PC-9 (cell line): ENCODE results near the gene SHISA6. TPM values are rescaled to one million over a fixed set of nuclear protein-coding genes. Genes with fewer than 3 reads are reported as not detected.

Experiments used
- BruUV-seq: library from RNA; stranded (reverse); fragments of 400-500 nt; replicated peaks from 2 replicates; lab custom pipeline; 2021; lab: Mats Ljungman, UMichigan
- CTCF ChIA-PET: fragments of 300-600 bp; sonication (Branson Sonifier 250); formaldehyde crosslinking; loops from one replicate; lab custom pipeline; 2022; ENCODE audit warnings: antibody characterized with exemption; lab: Charles Lee
- POLR2A ChIA-PET: fragments of 300-600 bp; sonication (Branson Sonifier 250); formaldehyde crosslinking; loops from one replicate; lab custom pipeline; 2022; ENCODE audit warnings: antibody characterized with exemption; ENCODE audit not compliant: unreplicated experiment; lab: Charles Lee
- DNase-seq, 2 experiments: peaks; one replicate each; pipeline versions ENCODE4 v3.0.0 to v3.0.0-alpha.2; 2015 to 2022; ENCODE audit warnings: mixed read lengths in 1 of 2
- H2AFZ ChIP-seq: fragments of 200-600 bp; sonication (generic); 2 replicates; pipeline ENCODE4 v1.8.1; 2017; ENCODE audit warnings: antibody characterized with exemption
- H3F3A ChIP-seq: fragments of 200-600 bp; sonication (generic); 2 replicates; pipeline ENCODE4 v1.8.1; 2017; ENCODE audit warnings: antibody characterized with exemption, mild to moderate bottlenecking, low read depth; ENCODE audit not compliant: insufficient read depth
- H3K27ac ChIP-seq: fragments of 200-600 bp; sonication (generic); 2 replicates; pipeline ENCODE4 v1.6.1; 2016; ENCODE audit warnings: mixed run types
- H3K27me3 ChIP-seq: fragments of 200-600 bp; sonication (generic); 2 replicates; pipeline ENCODE4 v1.6.1; 2016; ENCODE audit warnings: low read depth, mixed run types; ENCODE audit not compliant: insufficient read depth
- H3K36me3 ChIP-seq: fragments of 200-600 bp; sonication (generic); 2 replicates; pipeline ENCODE4 v1.6.1; 2016; ENCODE audit warnings: low read depth, mixed run types
- H3K4me1 ChIP-seq: fragments of 200-600 bp; sonication (generic); replicated peaks from 2 replicates; pipeline ENCODE4 v1.6.1; 2016; ENCODE audit warnings: mixed run types; ENCODE audit not compliant: insufficient read depth
- H3K4me2 ChIP-seq: fragments of 200-600 bp; sonication (generic); 2 replicates; pipeline ENCODE4 v1.6.1; 2017; ENCODE audit warnings: mixed run types
- H3K4me3 ChIP-seq: fragments of 200-600 bp; sonication (generic); 2 replicates; pipeline ENCODE4 v1.6.1; 2016; ENCODE audit warnings: mixed run types
- H3K79me2 ChIP-seq: fragments of 200-600 bp; sonication (generic); 2 replicates; pipeline ENCODE4 v1.6.1; 2017; ENCODE audit warnings: low read depth, mixed run types
- H3K9me2 ChIP-seq: fragments of 200-600 bp; sonication (generic); 2 replicates; pipeline ENCODE4 v1.8.1; 2017; ENCODE audit warnings: mild to moderate bottlenecking; ENCODE audit not compliant: insufficient read depth
- H3K9me3 ChIP-seq: fragments of 200-600 bp; sonication (generic); 2 replicates; pipeline ENCODE4 v1.8.1; 2016; ENCODE audit warnings: low read depth; ENCODE audit not compliant: insufficient read depth
- H4K20me1 ChIP-seq: fragments of 200-600 bp; sonication (generic); 2 replicates; pipeline ENCODE4 v1.8.1; 2017; ENCODE audit not compliant: insufficient read depth
- EZH2 ChIP-seq: fragments of 200-600 bp; sonication (generic); IDR thresholded peaks from 2 replicates; pipeline ENCODE4 v1.8.0; 2017; ENCODE audit warnings: antibody characterized with exemption, low read depth
- intact Hi-C: fragments of 100-400 bp; cut with micrococcal nuclease; formaldehyde crosslinking; loops from one replicate; pipeline ENCODE4 v1.10.0; 2022; ENCODE audit not compliant: unreplicated experiment
- total RNA-seq: library from RNA; stranded (reverse); gene quantifications from 2 replicates; pipeline ENCODE4 v1.2.3, GENCODE V29; 2021
- TF ChIP-seq, protein P1 (sequence below): fragments of 200-600 bp; sonication (generic); conservative IDR thresholded peaks from 2 replicates; pipeline ENCODE4 v1.6.1; 2017; ENCODE audit warnings: mixed run types, antibody characterized with exemption, mild to moderate bottlenecking, moderate library complexity

SHISA6 gene
- total RNA-seq, 1 experiment from 2014 or later = not detected

GRCh38 chr17:11296994-11297393 is 56.0 kb downstream of the SHISA6 start:
- H3K79me2 ChIP-seq = no peaks in the 10 kb centered on the region
- H4K20me1 ChIP-seq = no peaks in the 10 kb centered on the region
- peaks cover 17% of the 10 kb centered on the region for H3K27me3 ChIP-seq
- H3K27ac ChIP-seq = no peak overlapping the region
- ChIA-PET CTCF (no interaction called here), POLR2A (interaction anchor here (0.6 kb wide), 1 partner anchor 282 kb away, joined by 3 read pairs; no protein-coding TSS in a partner anchor)
- no peaks in the 10 kb centered on the region for H3K4me1 ChIP-seq
- H3K36me3 ChIP-seq = no peaks in the 10 kb centered on the region
- H3F3A ChIP-seq = no peaks in the 10 kb centered on the region
- TF ChIP-seq, protein P1, sequence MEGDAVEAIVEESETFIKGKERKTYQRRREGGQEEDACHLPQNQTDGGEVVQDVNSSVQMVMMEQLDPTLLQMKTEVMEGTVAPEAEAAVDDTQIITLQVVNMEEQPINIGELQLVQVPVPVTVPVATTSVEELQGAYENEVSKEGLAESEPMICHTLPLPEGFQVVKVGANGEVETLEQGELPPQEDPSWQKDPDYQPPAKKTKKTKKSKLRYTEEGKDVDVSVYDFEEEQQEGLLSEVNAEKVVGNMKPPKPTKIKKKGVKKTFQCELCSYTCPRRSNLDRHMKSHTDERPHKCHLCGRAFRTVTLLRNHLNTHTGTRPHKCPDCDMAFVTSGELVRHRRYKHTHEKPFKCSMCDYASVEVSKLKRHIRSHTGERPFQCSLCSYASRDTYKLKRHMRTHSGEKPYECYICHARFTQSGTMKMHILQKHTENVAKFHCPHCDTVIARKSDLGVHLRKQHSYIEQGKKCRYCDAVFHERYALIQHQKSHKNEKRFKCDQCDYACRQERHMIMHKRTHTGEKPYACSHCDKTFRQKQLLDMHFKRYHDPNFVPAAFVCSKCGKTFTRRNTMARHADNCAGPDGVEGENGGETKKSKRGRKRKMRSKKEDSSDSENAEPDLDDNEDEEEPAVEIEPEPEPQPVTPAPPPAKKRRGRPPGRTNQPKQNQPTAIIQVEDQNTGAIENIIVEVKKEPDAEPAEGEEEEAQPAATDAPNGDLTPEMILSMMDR = peak; percentile 44
- TF ChIP-seq EZH2 = no peak
- H3K9me2 ChIP-seq = no peaks in the 10 kb centered on the region
- no peak overlapping the region for H3K4me3 ChIP-seq
- H2AFZ ChIP-seq = no peak overlapping the region
- intact Hi-C loops = loop anchor here (2.0 to 5.0 kb wide), 2 partner anchors 155 to 420 kb away; no protein-coding TSS in a partner anchor
- no peaks in the 10 kb centered on the region for H3K9me3 ChIP-seq
- H3K4me2 ChIP-seq = no peak overlapping the region
- no peak for DNase-seq
- no TSS peak for BruUV-seq

DNA sequence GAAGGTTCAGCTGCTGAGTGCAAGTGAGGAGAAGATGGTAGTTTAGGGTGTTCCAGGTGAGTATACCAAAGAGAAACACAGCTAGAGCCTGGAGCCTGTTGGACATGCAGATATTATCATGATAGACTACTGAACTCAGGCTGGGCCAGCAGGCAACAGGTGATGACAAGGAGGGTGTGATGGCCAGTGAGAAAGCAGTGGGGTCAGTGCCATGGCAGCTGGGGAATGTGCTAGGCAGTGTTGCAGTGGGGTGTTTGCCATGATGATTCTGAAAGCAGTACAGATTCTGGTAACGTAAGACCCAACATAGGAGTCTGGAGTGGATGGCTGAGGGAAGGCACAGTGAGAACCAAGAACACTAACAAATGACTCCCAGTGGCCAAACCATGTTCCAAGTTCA is 57.4 kb downstream of the SHISA6 start:
- Histone ChIP-seq H3K36me3 (no peaks in the 10 kb centered on the region), H3K9me2 (no peaks in the 10 kb centered on the region), H3K9me3 (no peaks in the 10 kb centered on the region), H3K4me1 (no peaks in the 10 kb centered on the region), H3K27ac (no peak overlapping the region), H3K79me2 (no peaks in the 10 kb centered on the region), H3K4me3 (no peak overlapping the region), H3K27me3 (peaks cover 9% of the 10 kb centered on the region), H3K4me2 (no peak overlapping the region), H2AFZ (no peak overlapping the region), H4K20me1 (no peaks in the 10 kb centered on the region), H3F3A (no peaks in the 10 kb centered on the region)
- BruUV-seq = no TSS peak
- no peak for DNase-seq
- POLR2A ChIA-PET = no interaction called here
- intact Hi-C loops = loop anchor here (5.0 kb wide), 1 partner anchor 154 kb away; no protein-coding TSS in a partner anchor
- CTCF ChIA-PET = no interaction called here
- TF ChIP-seq, protein P1 = no peak
- no peak for TF ChIP-seq EZH2

GRCh38 chr17:11300201-11300600 is 59.2 kb downstream of the SHISA6 start:
- no peak for TF ChIP-seq EZH2
- TF ChIP-seq, protein P1 = no peak
- H3K9me2 ChIP-seq = no peaks in the 10 kb centered on the region
- no peaks in the 10 kb centered on the region for H3K9me3 ChIP-seq
- ChIA-PET CTCF (no interaction called here), POLR2A (no interaction called here)
- no peak overlapping the region for H3K27ac ChIP-seq
- no peaks in the 10 kb centered on the region for H3K36me3 ChIP-seq
- no peak overlapping the region for H2AFZ ChIP-seq
- H4K20me1 ChIP-seq = no peaks in the 10 kb centered on the region
- H3K4me3 ChIP-seq = no peak overlapping the region
- H3F3A ChIP-seq = no peaks in the 10 kb centered on the region
- H3K4me1 ChIP-seq = no peaks in the 10 kb centered on the region
- intact Hi-C loops = no loop called here
- no peaks in the 10 kb centered on the region for H3K79me2 ChIP-seq
- peaks cover 7% of the 10 kb centered on the region for H3K27me3 ChIP-seq
- BruUV-seq = no TSS peak
- H3K4me2 ChIP-seq = no peak overlapping the region
- no peak for DNase-seq
